IPS-15b (cell line): ENCODE results near the gene SMTN.
"Not testable (repeated sequence)": the region's sequence is repeated elsewhere in the genome, so short reads cannot be mapped to it uniquely, and the experiment has no call there.

ENCODE experiments used
- H3K27me3 ChIP-seq: one replicate; pipeline ENCODE4 v1.6.1; 2013; ENCODE audit warnings: low read length; ENCODE audit not compliant: control insufficient read depth, insufficient read depth
- H3K36me3 ChIP-seq: one replicate; pipeline ENCODE4 v1.6.1; 2013; ENCODE audit warnings: low read length; ENCODE audit not compliant: control insufficient read depth, insufficient read depth
- H3K4me1 ChIP-seq: one replicate; pipeline ENCODE4 v1.6.1; 2013; ENCODE audit warnings: mild to moderate bottlenecking, low read length; ENCODE audit not compliant: control insufficient read depth, insufficient read depth
- H3K4me3 ChIP-seq: one replicate; pipeline ENCODE4 v1.5.1; 2013; ENCODE audit warnings: low read depth, low read length
- H3K9ac ChIP-seq: one replicate; pipeline ENCODE4 v1.6.1; 2013; ENCODE audit warnings: low read depth, mild to moderate bottlenecking, low read length
- H3K9me3 ChIP-seq: one replicate; pipeline ENCODE4 v1.6.1; 2013; ENCODE audit warnings: mild to moderate bottlenecking, low read length; ENCODE audit not compliant: control insufficient read depth, insufficient read depth

The SMTN gene

DNA sequence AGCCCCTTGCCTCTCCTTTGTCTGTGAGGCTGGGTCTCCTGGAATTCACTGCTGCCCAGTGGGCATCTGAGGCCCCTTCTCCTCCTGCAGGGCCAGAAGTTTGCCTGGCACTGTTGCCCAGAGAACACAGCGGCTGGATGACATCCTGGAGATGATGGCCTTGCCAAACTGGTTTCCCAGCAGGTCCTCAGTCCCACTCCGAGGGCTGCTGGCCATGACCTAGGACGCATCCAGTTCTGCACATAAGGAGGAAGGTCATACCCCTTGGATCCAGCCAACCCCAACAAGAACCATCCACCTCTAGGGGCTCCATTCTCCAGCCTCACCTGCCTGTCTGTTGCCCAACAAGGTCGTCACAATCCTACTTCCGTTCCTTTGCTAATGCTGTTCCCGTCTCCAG lies 3.4 kb upstream of the SMTN start:
- Histone ChIP-seq H3K4me1 (no peaks in the 10 kb centered on the region), H3K9ac (no peak overlapping the region), H3K4me3 (no peak overlapping the region), H3K9me3 (no peaks in the 10 kb centered on the region), H3K36me3 (no peaks in the 10 kb centered on the region), H3K27me3 (peaks cover 9% of the 10 kb centered on the region)

DNA sequence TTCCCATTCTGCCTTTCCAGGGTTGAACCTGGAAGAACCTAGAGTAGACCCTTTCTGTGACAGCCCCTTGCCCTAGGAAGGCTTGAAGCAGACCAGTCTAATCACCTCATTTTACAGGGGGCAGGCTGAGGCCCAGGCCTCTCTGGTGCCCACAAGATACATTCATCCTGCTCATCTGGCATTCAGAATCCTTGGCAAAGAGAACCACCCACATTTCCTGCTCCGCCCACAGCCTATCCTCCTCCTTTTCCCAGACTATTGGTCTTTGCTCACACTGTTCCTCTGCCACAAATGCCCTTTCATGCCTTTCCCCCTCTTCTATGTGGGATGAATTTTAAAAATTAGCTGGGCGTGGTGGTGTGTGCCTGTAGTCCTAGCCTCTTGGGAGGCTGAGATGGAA lies 2.7 kb upstream of the SMTN start:
- H3K27me3 ChIP-seq, H3K36me3 ChIP-seq, H3K9me3 ChIP-seq, H3K9ac ChIP-seq, H3K4me3 ChIP-seq, H3K4me1 ChIP-seq: not testable (repeated sequence)

DNA sequence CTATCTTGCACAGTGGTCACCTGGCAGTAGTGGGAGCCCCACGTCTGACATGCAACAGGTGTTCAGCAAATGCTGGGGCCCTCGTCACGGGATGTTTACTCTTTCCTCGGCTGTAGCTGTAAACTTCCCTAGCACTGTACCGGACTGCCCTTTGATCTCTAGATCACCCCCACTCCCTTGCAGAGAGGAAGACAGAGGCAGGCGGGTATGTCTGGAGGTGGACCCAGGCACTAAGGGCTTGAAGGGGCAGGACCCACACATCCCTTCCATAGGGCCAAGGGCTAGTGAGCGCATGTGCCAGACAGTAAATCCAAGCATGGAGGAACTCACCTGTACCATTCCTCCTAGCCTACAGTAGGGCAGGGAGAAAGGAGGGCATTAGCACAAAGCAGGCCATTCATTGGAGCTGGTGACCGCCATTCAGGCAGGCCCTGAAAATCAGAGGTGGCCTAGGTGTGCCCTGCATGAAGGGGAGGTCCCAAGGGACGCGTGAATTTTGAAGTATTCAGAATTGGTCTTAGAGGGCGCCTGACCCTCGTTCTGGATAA lies 1.9 kb upstream of the SMTN start:
- Histone ChIP-seq H3K4me1 (peaks cover 3% of the 10 kb centered on the region), H3K36me3 (no peaks in the 10 kb centered on the region), H3K4me3 (no peak overlapping the region), H3K9me3 (no peaks in the 10 kb centered on the region), H3K27me3 (peaks cover 9% of the 10 kb centered on the region), H3K9ac (no peak overlapping the region)

DNA sequence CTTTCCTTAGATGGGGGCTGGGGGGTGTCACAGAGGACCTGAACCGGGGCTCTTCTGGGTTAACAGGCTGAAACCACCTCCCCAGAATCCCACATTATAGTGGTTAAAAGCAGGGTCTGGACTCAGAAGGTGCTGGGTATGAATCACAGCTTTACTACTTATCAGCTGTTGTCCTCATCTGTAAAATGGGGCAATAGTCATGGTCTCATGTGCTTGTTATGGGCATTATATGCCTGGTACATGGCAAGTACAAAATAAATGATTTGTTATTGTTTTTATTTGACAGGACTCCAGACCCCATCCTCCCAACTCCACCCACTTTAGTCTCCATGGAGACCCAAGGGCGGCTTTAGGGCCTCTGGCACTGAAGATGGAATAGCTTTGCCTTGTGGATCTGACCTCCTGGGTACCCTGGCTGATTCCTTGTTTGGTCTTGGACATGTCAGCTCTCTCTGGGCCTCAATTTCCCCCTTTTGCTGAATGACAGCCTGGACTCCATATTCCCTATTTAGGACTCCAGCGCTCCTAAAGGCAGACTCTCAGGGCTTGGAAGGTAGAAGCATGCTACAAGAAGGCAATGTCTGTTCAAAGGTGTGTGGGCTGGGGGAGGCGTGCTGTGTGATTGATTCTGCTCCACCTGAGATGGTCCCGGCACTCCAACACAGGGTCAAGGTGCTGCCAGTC lies 812 bp upstream of the SMTN start:
- H3K36me3 ChIP-seq = no peaks in the 10 kb centered on the region
- H3K4me1 ChIP-seq = peaks cover 3% of the 10 kb centered on the region
- no peak overlapping the region for H3K9ac ChIP-seq
- peaks cover 9% of the 10 kb centered on the region for H3K27me3 ChIP-seq
- no peaks in the 10 kb centered on the region for H3K9me3 ChIP-seq
- H3K4me3 ChIP-seq = peak overlapping the region; percentile 66

DNA sequence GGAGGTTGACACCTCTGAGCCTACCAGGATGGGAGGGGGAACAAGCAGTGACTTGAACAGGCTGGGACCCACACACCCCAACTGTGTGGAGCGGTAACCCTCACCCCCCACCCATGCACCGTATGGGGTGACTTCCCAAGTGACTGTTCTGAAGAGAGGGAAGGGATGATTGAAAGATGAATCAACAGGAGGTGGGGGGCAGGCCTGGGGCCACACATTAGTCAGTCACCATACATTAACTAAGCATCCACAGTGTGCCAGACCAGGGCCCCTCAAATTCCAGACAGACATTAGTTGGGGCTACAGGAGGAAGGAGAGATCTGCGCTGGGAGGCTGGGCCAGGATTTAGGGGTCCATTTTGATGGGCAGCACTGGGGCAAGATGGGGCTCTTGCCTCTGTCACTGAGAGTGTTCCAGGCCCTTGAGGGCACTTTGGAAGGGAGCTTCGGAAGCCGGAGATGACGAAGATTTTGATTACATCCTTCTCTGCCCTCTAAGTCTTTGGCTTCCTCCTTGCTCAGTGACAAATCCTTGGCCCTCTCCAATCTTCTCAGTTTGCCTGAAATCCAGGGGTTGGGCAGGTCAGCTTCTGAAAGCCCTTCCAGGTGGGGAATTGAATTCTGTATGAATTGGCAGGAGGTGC lies 966 bp downstream of the SMTN start:
- Histone ChIP-seq H3K4me1 (peaks cover 5% of the 10 kb centered on the region), H3K36me3 (no peaks in the 10 kb centered on the region), H3K4me3 (peak overlapping the region; percentile 66), H3K9ac (no peak overlapping the region), H3K27me3 (peaks cover 9% of the 10 kb centered on the region), H3K9me3 (no peaks in the 10 kb centered on the region)

DNA sequence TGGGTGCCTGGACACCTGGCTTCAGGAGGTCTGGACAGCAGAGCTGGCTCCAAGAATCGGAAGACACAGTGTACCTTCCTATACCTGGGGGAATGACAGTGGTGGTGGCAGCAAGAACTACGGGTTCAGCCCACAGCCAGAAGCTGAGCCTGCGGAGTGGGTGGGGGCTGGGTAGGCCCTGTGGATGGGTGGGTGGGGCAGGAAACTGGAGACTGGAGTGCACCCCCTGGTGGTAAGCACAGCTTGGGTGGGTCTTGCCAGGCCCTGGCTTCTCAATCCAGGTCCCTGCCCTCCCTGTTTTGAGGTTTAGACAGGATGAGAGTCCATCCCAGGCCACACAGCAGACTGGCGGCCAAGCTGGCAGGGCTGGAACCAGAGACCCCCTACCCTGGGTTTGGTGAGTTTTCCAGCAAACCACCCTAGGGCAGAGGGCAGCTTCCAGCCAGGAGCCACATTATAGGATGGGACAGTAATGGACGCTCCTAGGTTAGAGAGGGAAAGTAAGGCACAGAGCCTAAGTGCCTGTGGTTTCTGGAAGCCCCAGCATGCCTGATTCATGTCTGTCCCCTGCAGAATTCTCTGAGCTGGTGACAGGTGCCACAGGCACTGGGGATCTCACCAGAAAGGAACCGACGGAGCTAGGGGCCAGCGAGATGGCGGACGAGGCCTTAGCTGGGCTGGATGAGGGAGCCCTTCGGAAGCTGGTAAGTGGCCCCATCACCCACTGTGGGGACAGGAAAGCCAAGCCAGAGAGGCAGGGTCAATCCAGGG lies 1.7 kb downstream of the SMTN start:
- peak overlapping the region; percentile 75 for H3K4me3 ChIP-seq
- H3K27me3 ChIP-seq = peaks cover 9% of the 10 kb centered on the region
- H3K9ac ChIP-seq = no peak overlapping the region
- peaks cover 5% of the 10 kb centered on the region for H3K4me1 ChIP-seq
- H3K9me3 ChIP-seq = no peaks in the 10 kb centered on the region
- peaks cover 2% of the 10 kb centered on the region for H3K36me3 ChIP-seq

DNA sequence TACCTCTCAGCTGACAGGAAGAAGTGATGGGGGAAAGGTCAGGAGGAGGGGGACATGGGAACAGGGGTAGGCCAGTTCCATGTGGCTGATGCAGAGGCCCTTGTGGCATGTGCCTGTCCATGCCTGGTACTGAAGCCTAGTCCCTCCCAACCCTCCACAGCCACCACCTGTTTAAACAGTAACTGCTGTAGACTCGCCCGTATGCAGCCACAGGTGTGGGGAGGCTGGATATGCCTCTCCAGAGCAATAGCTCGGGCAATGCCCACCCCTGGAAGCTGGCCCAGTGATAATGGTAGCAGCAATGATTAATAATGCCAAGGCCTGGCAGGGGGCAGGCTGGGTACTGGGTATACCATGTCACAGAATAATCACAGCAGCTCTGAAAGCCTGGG lies 2.3 kb downstream of the SMTN start:
- Histone ChIP-seq H3K9ac (no peak overlapping the region), H3K27me3 (peaks cover 9% of the 10 kb centered on the region), H3K4me1 (peaks cover 5% of the 10 kb centered on the region), H3K36me3 (peaks cover 6% of the 10 kb centered on the region), H3K4me3 (peak overlapping the region; percentile 75), H3K9me3 (no peaks in the 10 kb centered on the region)

DNA sequence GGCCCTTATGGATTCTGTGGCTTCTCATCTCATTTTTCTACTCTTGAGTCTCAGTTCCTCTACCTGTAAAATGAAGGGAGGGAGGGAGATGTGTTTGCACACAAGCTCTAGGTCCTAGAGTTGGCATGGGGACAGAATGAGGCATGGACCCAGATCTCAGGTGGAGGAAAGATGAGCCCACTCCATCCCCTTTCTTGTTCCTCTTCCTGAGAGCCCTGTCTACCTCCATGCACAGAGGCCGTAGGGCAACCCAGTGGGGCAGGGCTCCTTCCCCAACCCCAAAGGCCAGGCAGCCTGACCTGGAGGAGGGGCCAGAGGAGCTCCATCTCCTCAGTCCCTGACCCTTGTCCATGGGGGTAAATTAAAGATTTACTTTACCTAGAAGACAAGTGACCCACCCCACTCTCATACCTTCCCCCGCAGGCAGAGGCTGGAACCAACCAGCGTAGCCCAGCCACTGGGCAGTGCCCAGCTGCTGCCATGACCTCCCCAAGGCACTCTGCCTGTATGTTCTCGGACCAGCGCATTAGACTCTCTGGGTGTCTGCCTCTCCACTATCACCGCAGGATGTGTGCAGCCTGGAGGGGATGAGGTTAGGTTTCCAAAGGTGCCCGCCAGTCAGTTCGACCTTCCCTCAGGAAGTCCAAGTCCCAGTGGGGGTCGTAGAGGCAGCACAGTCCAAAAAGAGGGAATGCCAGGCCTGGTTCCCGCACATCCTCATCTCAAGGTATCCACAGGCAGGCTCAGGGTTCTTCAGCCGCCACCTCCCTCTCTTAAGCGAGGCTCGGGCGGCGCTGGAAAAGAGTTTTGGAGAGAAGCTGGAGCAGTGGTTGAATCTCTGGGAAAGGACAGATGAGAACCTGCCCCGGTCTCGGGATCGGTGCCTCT lies 3.0 kb downstream of the SMTN start:
- Histone ChIP-seq H3K9me3 (no peaks in the 10 kb centered on the region), H3K36me3 (peaks cover 10% of the 10 kb centered on the region), H3K9ac (peak overlapping the region; percentile 94), H3K4me1 (peaks cover 5% of the 10 kb centered on the region), H3K4me3 (peak overlapping the region; percentile 75), H3K27me3 (peaks cover 9% of the 10 kb centered on the region)

DNA sequence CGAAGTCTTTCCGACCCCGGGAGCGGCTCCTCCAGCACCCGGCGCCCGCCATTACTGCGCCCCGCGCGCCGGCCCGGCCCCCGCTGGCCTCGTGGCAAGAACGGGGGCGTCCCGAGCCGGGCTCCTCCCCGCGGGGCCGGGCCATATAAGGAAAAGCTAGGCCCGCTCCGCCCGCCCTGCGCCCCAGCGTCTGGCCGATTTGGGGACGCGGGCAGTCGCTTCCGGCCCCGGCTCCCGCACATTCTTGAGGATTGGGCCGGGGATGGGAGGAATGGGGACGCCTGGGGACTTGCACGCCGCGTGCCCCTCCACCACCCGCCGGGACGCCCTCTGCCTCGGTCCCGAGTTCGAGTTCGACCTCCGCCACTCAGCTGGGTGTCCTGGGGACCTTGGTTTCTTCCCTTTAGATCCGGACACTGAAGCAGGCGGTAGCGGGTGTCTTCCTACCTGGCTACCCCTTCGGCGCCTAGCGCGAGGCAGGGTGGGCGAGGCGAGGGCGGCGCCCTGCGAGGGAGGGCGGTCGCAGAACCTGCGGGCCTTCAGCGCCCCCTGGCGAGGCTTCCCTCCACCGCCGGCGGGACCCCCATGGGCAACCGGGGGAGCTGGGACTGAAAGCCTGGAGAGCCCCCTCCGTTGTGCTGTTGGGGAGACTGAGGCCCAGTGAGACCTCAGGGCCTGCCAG lies 3.8 kb downstream of the SMTN start:
- Histone ChIP-seq H3K9ac (peak overlapping the region; percentile 94), H3K4me3 (peak overlapping the region; percentile 75), H3K27me3 (peaks cover 9% of the 10 kb centered on the region), H3K9me3 (no peaks in the 10 kb centered on the region), H3K4me1 (peaks cover 5% of the 10 kb centered on the region), H3K36me3 (peaks cover 10% of the 10 kb centered on the region)

DNA sequence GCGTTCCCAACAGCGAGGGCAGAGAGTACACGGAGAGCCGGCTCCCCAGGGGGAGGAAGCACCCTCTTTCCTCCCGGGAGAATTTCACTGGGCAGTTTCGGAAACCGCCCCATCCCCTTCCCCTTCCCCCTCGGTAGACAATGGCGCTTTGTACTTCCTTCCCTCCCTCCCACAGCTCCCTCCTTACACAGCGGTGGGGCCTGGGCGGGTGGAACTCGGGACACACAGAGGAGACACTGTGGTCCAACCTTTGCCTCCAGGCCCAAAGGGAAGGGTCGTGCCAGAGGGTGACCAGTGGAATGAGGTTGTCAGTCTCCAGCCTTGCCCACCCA lies 4.3 kb downstream of the SMTN start:
- Histone ChIP-seq H3K4me1 (peaks cover 5% of the 10 kb centered on the region), H3K9ac (peak overlapping the region; percentile 92), H3K36me3 (peaks cover 10% of the 10 kb centered on the region), H3K4me3 (peak overlapping the region; percentile 75), H3K9me3 (no peaks in the 10 kb centered on the region), H3K27me3 (peaks cover 9% of the 10 kb centered on the region)

DNA sequence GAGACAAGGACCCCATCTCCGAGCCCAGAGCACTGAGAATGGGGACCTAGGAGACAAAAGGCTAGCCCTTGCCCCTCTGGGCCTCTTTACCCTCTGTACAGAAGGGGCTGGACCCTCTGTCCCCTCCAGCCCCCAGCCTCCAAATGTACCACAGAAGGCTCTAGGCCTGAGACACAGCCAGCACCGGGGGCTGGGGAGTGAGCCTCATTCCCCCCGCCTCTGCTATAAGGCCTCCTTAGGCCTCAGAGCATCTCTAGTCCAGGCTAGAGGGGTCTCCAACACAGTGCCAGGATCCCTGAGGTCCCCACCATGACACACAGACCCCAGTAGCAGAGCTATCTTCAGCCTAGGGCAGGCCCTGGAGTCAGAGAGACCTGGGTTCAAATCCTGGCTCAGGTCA lies 4.8 kb downstream of the SMTN start:
- Histone ChIP-seq H3K4me1 (peaks cover 5% of the 10 kb centered on the region), H3K4me3 (peak overlapping the region; percentile 75), H3K36me3 (peaks cover 10% of the 10 kb centered on the region), H3K9me3 (no peaks in the 10 kb centered on the region), H3K9ac (no peak overlapping the region), H3K27me3 (peaks cover 9% of the 10 kb centered on the region)
